Nephron progenitor cell (in vitro differentiated cells): ENCODE data around the gene PHF23.
"Not testable (repeated sequence)": the region's sequence is repeated elsewhere in the genome, so short reads cannot be mapped to it uniquely, and the experiment has no call there.

ENCODE experiments used
- DNase-seq: peaks from one replicate; pipeline ENCODE4 v3.0.0; 2021
- H3K27ac Mint-ChIP-seq: 2 replicates; pipeline ENCODE4 v1.8.0; 2021; ENCODE audit warnings: mild to moderate bottlenecking, moderate library complexity, mixed read lengths
- H3K27me3 Mint-ChIP-seq: 2 replicates; pipeline ENCODE4 v1.8.0; 2021; ENCODE audit warnings: mild to moderate bottlenecking, low read depth, mixed read lengths; ENCODE audit not compliant: poor library complexity
- H3K36me3 Mint-ChIP-seq: 2 replicates; pipeline ENCODE4 v1.8.0; 2021; ENCODE audit warnings: low read depth, mixed read lengths
- H3K4me1 Mint-ChIP-seq: 2 replicates; pipeline ENCODE4 v1.8.0; 2021; ENCODE audit warnings: mixed read lengths
- H3K4me3 Mint-ChIP-seq: 2 replicates; pipeline ENCODE4 v1.8.0; 2021; ENCODE audit warnings: mild to moderate bottlenecking, moderate library complexity, mixed read lengths
- H3K9me3 Mint-ChIP-seq: 2 replicates; pipeline ENCODE4 v1.8.0; 2021; ENCODE audit warnings: mild to moderate bottlenecking, moderate library complexity, mixed read lengths
- TF ChIP-seq, protein P1 (sequence below): fragments of 200-600 bp; sonication (generic); IDR thresholded peaks from 2 replicates; pipeline ENCODE4 v1.5.0; 2021; ENCODE audit warnings: antibody characterized with exemption

PHF23 gene

DNA sequence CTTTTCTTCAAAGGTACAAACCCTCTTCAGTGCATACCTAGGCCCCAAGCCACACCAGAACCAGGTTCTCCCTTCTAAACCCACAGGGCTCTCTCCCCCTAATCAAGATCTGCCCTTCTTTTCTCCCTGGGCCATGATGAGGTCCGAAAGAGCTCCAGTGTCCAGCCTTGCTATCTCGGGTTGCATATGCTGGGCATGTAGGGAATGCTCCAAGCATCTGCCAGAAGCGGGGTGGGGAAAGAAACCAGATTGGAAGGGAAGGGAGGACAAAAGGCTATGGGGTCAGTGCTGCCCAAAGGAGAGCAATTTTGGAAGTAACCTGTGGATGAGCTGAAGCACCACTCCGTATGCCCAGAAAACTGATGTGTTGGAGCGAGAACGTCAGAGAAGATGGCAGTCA is 10.0 kb upstream of the PHF23 start:
- Mint-ChIP-seq H3K27ac (peak overlapping the region; percentile 90), H3K4me1 (peaks cover 46% of the 10 kb centered on the region), H3K4me3 (peak overlapping the region; percentile 98), H3K36me3 (peaks cover 32% of the 10 kb centered on the region), H3K27me3 (no peaks in the 10 kb centered on the region), H3K9me3 (no peaks in the 10 kb centered on the region)
- TF ChIP-seq, protein P1, sequence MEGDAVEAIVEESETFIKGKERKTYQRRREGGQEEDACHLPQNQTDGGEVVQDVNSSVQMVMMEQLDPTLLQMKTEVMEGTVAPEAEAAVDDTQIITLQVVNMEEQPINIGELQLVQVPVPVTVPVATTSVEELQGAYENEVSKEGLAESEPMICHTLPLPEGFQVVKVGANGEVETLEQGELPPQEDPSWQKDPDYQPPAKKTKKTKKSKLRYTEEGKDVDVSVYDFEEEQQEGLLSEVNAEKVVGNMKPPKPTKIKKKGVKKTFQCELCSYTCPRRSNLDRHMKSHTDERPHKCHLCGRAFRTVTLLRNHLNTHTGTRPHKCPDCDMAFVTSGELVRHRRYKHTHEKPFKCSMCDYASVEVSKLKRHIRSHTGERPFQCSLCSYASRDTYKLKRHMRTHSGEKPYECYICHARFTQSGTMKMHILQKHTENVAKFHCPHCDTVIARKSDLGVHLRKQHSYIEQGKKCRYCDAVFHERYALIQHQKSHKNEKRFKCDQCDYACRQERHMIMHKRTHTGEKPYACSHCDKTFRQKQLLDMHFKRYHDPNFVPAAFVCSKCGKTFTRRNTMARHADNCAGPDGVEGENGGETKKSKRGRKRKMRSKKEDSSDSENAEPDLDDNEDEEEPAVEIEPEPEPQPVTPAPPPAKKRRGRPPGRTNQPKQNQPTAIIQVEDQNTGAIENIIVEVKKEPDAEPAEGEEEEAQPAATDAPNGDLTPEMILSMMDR, result no peak
- no peak for DNase-seq

DNA sequence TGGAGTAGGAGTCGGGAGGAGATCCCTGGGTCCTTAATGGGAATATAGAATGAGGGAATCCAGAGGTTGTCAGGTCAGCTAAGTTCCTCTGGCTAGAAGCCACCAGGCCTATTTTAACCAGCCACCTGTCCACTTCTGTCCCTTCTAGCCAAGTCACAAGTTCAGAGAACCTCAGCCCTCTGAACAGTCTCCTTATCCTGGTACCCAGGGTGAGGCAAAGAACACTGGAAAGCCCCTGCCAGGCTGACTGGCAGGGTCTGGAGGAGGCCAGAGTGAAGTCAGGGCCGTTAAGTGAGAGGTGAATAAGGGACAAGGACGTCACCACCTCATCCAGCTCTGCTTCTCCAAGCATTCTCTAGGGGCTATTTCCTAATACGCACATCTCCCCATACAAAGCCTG is 9.5 kb upstream of the PHF23 start:
- Mint-ChIP-seq H3K36me3 (peaks cover 33% of the 10 kb centered on the region), H3K9me3 (no peaks in the 10 kb centered on the region), H3K4me3 (peak overlapping the region; percentile 98), H3K4me1 (peaks cover 44% of the 10 kb centered on the region), H3K27me3 (no peaks in the 10 kb centered on the region), H3K27ac (peak overlapping the region; percentile 90)
- TF ChIP-seq, protein P1, result no peak
- no peak for DNase-seq

DNA sequence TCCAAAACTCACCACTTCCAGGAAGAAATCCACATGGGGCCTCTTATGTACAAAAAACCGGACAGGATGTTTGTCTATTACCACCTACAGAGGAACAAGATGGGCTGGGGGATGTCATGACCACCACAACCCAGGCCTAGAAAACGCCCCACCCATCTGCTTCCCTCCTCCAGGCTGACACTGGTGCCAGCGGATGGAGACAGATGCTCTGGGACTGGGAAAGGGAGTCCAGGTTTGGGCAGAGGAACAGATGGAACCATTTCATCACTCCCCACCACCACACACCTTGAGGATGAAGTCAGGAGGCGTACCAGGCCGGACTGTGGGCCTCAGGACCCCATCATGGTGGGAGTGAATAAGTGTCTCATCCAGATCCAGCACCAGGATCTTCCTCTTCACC is 7.5 kb upstream of the PHF23 start:
- peaks cover 40% of the 10 kb centered on the region for H3K4me1 Mint-ChIP-seq
- DNase-seq, result no peak
- TF ChIP-seq, protein P1, result no peak

DNA sequence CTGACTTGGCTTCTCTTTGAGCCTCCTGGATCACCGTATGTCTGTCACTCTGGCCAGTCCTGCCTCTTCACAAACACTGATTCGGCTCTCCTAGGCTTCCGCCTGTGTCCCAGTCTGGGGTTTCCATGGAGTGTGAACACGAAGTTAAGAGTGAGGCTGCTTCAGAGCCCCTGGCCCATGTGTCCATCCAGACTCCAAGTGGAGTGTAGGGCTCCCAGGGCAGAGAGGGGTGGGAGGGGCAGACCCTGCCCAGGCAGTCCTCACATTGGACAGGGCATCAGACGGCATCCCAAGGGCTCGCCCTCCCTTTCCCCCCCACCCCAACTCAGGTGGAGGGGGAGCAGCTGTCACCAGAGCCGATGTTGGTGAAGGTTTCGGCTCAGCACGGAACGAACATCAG is 4.6 kb upstream of the PHF23 start:
- not testable (repeated sequence) for DNase-seq, H3K9me3 Mint-ChIP-seq, H3K27me3 Mint-ChIP-seq
- Mint-ChIP-seq H3K4me1 (peaks cover 39% of the 10 kb centered on the region), H3K27ac (peak overlapping the region; percentile 98), H3K36me3 (peaks cover 40% of the 10 kb centered on the region), H3K4me3 (peak overlapping the region; percentile 98)

More for the DNA sequence above, 7.5 kb upstream of the PHF23 start:
- peaks cover 24% of the 10 kb centered on the region for H3K36me3 Mint-ChIP-seq
- H3K27ac Mint-ChIP-seq, result no peak overlapping the region
- H3K4me3 Mint-ChIP-seq, result no peak overlapping the region
- H3K27me3 Mint-ChIP-seq, result no peaks in the 10 kb centered on the region
- H3K9me3 Mint-ChIP-seq, result no peaks in the 10 kb centered on the region

DNA sequence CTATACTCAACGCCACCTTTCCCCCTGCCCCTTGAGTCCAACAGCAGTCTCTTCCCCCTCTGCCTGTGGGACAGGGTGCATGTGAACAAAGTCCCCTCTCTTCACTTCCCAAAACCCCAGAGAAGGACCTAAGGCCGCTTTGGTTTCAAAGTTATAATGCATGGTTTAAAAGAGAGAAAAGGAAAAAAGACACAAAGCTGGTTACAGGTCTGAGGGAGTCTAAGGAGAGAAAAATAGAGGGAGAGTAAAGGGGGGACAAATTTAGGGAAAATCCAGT is 4.1 kb upstream of the PHF23 start:
- Mint-ChIP-seq H3K4me3 (peak overlapping the region; percentile 98), H3K4me1 (peaks cover 35% of the 10 kb centered on the region), H3K9me3 (no peaks in the 10 kb centered on the region), H3K36me3 (peaks cover 40% of the 10 kb centered on the region), H3K27me3 (no peaks in the 10 kb centered on the region), H3K27ac (peak overlapping the region; percentile 98)
- TF ChIP-seq, protein P1, result no peak
- no peak for DNase-seq

DNA sequence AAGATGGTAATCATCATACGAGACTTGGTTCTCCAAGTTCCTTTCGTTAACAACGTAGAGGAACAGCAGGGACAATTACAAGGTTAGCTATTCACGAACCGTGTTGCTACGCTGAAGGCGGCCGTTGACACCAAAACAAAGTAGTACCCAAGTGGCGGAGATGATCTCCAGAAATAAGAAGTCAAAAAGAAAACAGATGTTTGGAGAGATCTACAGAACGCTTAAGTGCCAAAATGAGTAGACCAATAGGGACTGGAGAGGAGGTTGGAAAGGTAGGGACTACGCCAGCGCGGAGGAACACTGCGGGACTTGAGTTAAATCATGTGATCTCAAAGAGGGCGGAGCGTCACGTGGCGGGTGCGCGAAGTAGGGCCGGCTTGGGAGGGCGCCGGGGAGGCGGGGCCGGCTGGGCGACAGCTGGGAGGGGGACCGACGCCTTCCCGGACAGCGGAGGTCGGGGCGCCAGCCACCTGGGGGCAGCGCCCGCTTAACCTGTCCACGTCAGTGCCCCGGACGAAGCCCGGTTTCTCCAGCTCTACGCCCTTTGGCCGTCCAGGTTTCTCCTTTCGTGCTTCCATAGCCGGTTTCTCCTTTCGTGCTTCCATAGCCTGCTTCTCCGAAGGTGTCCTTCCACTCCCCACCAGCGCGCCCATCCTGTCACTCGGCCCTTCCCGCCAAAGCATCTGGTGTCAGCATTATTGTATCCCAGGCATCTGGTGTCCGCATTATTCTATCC is 3.6 kb upstream of the PHF23 start:
- Mint-ChIP-seq H3K27ac (peak overlapping the region; percentile 100), H3K9me3 (no peaks in the 10 kb centered on the region), H3K4me3 (peak overlapping the region; percentile 98), H3K27me3 (no peaks in the 10 kb centered on the region), H3K36me3 (peaks cover 40% of the 10 kb centered on the region), H3K4me1 (peaks cover 34% of the 10 kb centered on the region)
- TF ChIP-seq, protein P1, result no peak
- peak; percentile 94 for DNase-seq
